OCI-LY1 (cell line): ENCODE results near the gene TMEM18.

Experiments
- H2AFZ ChIP-seq: fragments of 200-600 bp; sonication (generic), shearing (Covaris generic); 2 replicates; pipeline ENCODE4 v1.6.0; 2014; ENCODE audit warnings: antibody characterized with exemption, mild to moderate bottlenecking, low read length
- H3F3A ChIP-seq: fragments of 200-600 bp; sonication (generic), shearing (Covaris generic); 2 replicates; pipeline ENCODE4 v1.6.0; 2014; ENCODE audit warnings: mild to moderate bottlenecking, antibody characterized with exemption, low read length, moderate library complexity; ENCODE audit not compliant: insufficient read depth
- H3K27ac ChIP-seq: fragments of 200-600 bp; sonication (generic); 2 replicates; pipeline ENCODE4 v1.5.1; 2014; ENCODE audit warnings: low read length, mixed run types, mild to moderate bottlenecking, low read depth; ENCODE audit not compliant: poor library complexity, severe bottlenecking
- H3K27me3 ChIP-seq: fragments of 200-600 bp; sonication (generic); 2 replicates; pipeline ENCODE4 v1.6.0; 2014; ENCODE audit warnings: antibody characterized with exemption, mild to moderate bottlenecking, low read length, moderate library complexity; ENCODE audit not compliant: insufficient read depth
- H3K36me3 ChIP-seq: fragments of 200-600 bp; sonication (generic); 2 replicates; pipeline ENCODE4 v1.6.1; 2014; ENCODE audit warnings: mild to moderate bottlenecking, antibody characterized with exemption, low read length, moderate library complexity, mixed read lengths; ENCODE audit not compliant: insufficient read depth
- H3K4me1 ChIP-seq: fragments of 200-600 bp; sonication (generic); 2 replicates; pipeline ENCODE4 v1.5.1; 2014; ENCODE audit warnings: mild to moderate bottlenecking, low read length, moderate library complexity; ENCODE audit not compliant: insufficient read depth, severe bottlenecking
- H3K4me2 ChIP-seq: fragments of 200-600 bp; sonication (generic), shearing (Covaris generic); 2 replicates; pipeline ENCODE4 v1.6.1; 2014; ENCODE audit warnings: low read length
- H3K4me3 ChIP-seq: fragments of 200-600 bp; sonication (generic); 2 replicates; pipeline ENCODE4 v1.5.1; 2014; ENCODE audit warnings: low read length, low read depth, mild to moderate bottlenecking, mixed read lengths; ENCODE audit not compliant: poor library complexity, severe bottlenecking
- H3K79me2 ChIP-seq: fragments of 200-600 bp; shearing (Covaris generic); 2 replicates; pipeline ENCODE4 v1.6.1; 2016; ENCODE audit warnings: mixed run types, low read length, mixed read lengths; ENCODE audit not compliant: insufficient read depth
- H3K9ac ChIP-seq: fragments of 200-600 bp; sonication (generic), shearing (Covaris generic); 2 replicates; pipeline ENCODE4 v1.6.1; 2014; ENCODE audit warnings: mild to moderate bottlenecking, low read length, mixed read lengths
- H3K9me2 ChIP-seq: fragments of 200-600 bp; sonication (generic), shearing (Covaris generic); 2 replicates; pipeline ENCODE4 v1.6.1; 2014; ENCODE audit warnings: low read depth, mild to moderate bottlenecking, low read length, mixed read lengths
- H3K9me3 ChIP-seq: fragments of 200-600 bp; shearing (Covaris generic); 2 replicates; pipeline ENCODE4 v1.6.1; 2014; ENCODE audit warnings: low read length, mixed read lengths
- H4K20me1 ChIP-seq: fragments of 200-600 bp; sonication (generic), shearing (Covaris generic); 2 replicates; pipeline ENCODE4 v1.6.0; 2016; ENCODE audit warnings: mild to moderate bottlenecking, low read length; ENCODE audit not compliant: insufficient read depth
- CTCF ChIP-seq: fragments of 200-600 bp; sonication (generic), shearing (Covaris generic); IDR thresholded peaks from 2 replicates; pipeline ENCODE4 v1.5.1; 2017; ENCODE audit warnings: mild to moderate bottlenecking, antibody characterized with exemption, low read length, moderate library complexity, mixed read lengths
- EZH2 ChIP-seq: fragments of 200-600 bp; sonication (generic), shearing (Covaris generic); IDR thresholded peaks from 2 replicates; pipeline ENCODE4 v1.8.0; 2017; ENCODE audit warnings: borderline replicate concordance, mixed run types, mild to moderate bottlenecking, antibody characterized with exemption, low read length, moderate library complexity, mixed read lengths

The TMEM18 gene

GRCh38 chr2:627340-627709 is 49.9 kb downstream of the TMEM18 start:
- H3K4me3 ChIP-seq = no peak overlapping the region
- H3K79me2 ChIP-seq = no peaks in the 10 kb centered on the region
- H3K4me2 ChIP-seq = no peak overlapping the region
- H3K9ac ChIP-seq = no peak overlapping the region
- no peak overlapping the region for H3K27ac ChIP-seq
- no peaks in the 10 kb centered on the region for H4K20me1 ChIP-seq
- TF ChIP-seq EZH2 (no peak), CTCF (no peak)
- no peaks in the 10 kb centered on the region for H3K4me1 ChIP-seq
- H3K9me2 ChIP-seq = no peaks in the 10 kb centered on the region
- no peaks in the 10 kb centered on the region for H3K36me3 ChIP-seq
- no peaks in the 10 kb centered on the region for H3K27me3 ChIP-seq
- H3K9me3 ChIP-seq = no peaks in the 10 kb centered on the region
- no peaks in the 10 kb centered on the region for H3F3A ChIP-seq
- H2AFZ ChIP-seq = no peak overlapping the region

- Histone ChIP-seq H3K4me1 (no peaks in the 10 kb centered on the region), H3K27me3 (no peaks in the 10 kb centered on the region), H3K79me2 (no peaks in the 10 kb centered on the region), H3K4me3 (no peak overlapping the region), H3K9me3 (no peaks in the 10 kb centered on the region), H3K9me2 (no peaks in the 10 kb centered on the region), H3K4me2 (no peak overlapping the region), H3K27ac (no peak overlapping the region), H2AFZ (no peak overlapping the region), H4K20me1 (no peaks in the 10 kb centered on the region), H3K36me3 (no peaks in the 10 kb centered on the region), H3K9ac (no peak overlapping the region), H3F3A (no peaks in the 10 kb centered on the region)
- TF ChIP-seq EZH2 = no peak
- no peak for TF ChIP-seq CTCF
Measured at GRCh38 chr2:626491-627339, 50.5 kb downstream of the TMEM18 start.

- H3K4me1 ChIP-seq = no peaks in the 10 kb centered on the region
- no peak overlapping the region for H2AFZ ChIP-seq
- H3K36me3 ChIP-seq = no peaks in the 10 kb centered on the region
- H3K4me2 ChIP-seq = no peak overlapping the region
- TF ChIP-seq EZH2 (no peak), CTCF (no peak)
- H3K4me3 ChIP-seq = no peak overlapping the region
- no peak overlapping the region for H3K9ac ChIP-seq
- no peaks in the 10 kb centered on the region for H3K27me3 ChIP-seq
- H4K20me1 ChIP-seq = no peaks in the 10 kb centered on the region
- no peaks in the 10 kb centered on the region for H3K9me3 ChIP-seq
- H3K27ac ChIP-seq = no peak overlapping the region
- no peaks in the 10 kb centered on the region for H3K9me2 ChIP-seq
- no peaks in the 10 kb centered on the region for H3K79me2 ChIP-seq
- no peaks in the 10 kb centered on the region for H3F3A ChIP-seq
Measured at GRCh38 chr2:625415-626333, 51.5 kb downstream of the TMEM18 start.
